ENCODE measurements around the gene SYNJ2.
A peak's percentile ranks its signal among the peaks of the same experiment; 100 is the strongest.

The SYNJ2 gene

GRCh38 chr6:157980288-157981131 lies 1.2 kb upstream of the SYNJ2 start:
- peak; percentile 13 for DNase-seq

DNA sequence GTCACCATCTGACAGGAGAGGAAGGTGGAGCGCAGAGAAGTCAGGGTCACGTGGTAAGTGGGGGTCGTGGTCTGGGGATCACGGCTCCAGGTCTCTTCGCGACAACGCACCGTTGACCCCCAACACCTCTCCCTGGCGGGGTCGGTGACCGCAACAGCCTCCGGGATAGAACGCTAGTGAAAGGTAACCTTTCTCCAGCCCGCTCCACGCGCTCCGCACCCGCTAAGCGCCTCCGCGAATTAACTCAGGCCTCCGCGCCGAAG lies 600 bp upstream of the SYNJ2 start:
- no peak for DNase-seq

- DNase-seq, result peak; percentile 19
Observed at GRCh38 chr6:157982102-157982562, 469 bp downstream of the SYNJ2 start.

DNA sequence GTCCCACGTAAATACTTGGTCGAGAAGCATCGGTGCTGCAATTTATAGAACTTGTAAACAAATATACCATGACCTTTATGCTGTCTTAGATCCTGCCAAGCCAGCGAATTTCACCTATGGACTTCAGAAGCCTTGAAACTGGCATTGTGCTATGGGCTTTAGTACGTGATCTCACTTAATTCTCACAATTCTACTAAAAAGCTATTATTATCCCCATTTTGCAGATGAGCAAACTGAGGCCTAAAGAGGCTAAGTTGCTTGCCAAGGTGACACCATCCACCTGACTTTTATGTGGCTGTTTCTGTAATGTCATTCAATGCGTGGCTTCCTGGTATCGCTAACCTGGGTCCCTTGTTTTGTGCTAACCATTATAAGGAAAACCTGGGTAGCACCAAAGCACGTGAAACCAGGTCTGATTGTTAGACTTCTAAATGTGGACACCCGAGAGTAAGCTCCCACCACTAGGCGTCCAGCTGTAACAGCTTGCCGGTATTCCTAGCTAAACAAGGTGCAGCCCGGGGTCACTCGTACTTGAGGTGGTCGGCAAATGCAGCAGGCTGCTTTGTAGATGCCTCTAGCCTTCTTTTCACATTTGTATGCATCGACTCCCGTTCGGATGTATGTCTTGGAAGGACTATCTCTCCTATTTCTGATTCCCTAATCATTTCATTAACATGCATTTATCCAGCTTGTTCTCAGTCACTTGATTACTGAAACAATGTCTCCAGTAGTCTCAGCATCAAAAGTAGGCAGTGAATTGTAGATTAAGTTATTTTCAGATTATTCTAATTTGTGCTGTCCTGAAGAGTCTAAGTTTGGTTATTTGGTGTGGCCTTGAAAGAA lies 1.1 kb downstream of the SYNJ2 start:
- DNase-seq, result no peak

GRCh38 chr6:157983406-157984119 lies 1.9 kb downstream of the SYNJ2 start:
- DNase-seq, result no peak

DNA sequence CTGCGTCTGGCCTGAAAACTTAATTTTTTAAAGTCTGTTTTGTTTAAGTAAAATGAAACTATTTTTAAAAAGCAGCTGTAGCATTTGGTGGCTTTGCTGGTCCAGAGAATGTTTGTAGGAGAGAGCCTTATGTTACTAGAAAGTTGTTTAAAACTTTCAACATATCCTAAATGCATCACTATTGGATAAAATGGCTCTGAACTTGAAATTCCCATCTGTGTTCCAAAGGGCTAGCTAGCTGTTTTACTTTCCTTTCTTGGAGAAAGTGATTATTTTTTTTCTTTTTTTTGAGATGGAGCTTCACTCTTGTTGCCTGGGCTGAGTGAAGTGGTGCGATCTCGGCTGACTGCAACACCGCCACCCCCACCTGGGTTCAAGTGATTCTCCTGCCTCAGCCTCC lies 2.5 kb downstream of the SYNJ2 start:
- no peak for DNase-seq

DNA sequence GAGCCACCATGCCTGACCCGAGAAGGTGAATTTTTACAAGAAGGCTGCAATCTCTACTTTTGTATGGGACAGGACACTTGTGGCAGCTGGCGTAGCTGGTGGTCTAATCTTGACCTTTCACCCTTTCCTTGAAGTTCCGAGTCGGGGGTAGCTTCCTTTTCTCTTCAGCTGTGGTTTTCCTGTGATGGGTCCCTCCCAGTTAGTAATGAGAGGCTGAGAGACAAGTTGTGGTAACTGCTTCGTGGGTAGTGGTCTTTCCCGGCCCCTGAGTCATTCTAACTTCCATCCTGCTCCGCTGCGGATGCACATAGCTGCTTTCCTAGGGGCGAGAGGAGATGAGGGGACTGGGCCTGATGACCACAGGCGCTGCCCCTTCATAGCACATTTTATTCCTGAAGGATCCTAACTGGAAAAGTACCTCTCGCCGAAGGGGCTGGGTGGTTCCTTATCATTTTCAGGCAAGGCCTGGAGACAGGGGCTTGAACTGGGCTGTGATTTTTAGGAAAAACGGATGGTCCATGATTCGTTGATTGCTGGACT lies 3.1 kb downstream of the SYNJ2 start:
- no peak for DNase-seq

GRCh38 chr6:157985378-157986155 lies 3.9 kb downstream of the SYNJ2 start:
- DNase-seq, result no peak

GRCh38 chr6:157987788-157988699 lies 6.4 kb downstream of the SYNJ2 start:
- no peak for DNase-seq

DNA sequence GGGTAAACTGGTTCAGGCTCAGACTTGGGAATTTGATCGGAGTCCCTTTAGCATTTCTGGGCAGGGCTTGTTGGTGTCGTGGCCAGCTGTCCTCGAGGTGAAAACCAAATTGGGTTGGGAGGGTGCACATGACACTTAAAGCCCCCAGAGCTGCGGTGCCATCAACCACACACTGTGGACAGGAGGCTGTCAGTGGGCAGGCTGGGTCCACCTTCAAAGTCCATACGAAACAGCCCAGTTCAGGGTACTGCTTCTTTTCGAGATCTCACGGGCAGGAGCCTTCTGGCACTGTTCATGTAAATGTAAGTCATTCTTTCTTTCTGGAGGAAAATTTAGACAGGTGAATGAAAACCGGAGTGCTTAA lies 7.0 kb downstream of the SYNJ2 start:
- DNase-seq, result no peak

GRCh38 chr6:157989541-157990289 lies 8.1 kb downstream of the SYNJ2 start:
- no peak for DNase-seq

DNA sequence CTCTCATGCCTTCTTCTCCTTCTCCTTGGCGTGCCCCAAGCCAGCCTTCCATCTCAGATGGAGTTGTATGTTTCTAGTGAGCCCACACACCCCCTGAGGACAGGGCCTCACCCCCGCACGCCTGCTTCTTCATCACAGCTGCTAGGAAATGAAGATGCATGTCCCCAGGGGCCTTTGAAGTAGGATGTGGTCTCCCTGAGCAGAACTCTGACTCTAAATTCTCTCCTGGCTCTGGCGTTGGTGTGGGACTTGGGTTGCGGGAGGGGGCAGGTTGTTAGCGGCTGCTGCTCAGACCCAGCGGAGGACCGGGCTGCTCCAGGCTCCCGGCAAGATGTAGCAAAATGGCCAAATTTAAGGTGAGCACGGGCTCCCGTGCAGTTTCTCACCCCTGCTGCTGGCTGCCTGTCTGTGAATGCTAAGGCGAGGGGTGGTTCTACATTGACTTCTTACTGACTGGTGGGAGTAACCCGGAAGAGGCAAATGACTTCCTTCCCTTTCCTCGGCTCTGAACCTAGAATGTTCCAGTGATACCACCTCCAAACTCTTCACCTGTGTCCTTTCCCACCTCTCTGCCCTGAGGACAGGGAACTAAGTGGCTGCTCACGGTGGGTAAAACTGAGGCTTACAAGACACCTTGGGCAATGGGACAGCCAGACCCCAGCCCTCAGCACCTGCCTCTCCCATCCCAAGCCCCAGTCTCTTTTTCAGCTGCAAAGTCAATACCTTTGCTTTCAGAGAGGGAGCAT lies 8.8 kb downstream of the SYNJ2 start:
- DNase-seq, result no peak

DNA sequence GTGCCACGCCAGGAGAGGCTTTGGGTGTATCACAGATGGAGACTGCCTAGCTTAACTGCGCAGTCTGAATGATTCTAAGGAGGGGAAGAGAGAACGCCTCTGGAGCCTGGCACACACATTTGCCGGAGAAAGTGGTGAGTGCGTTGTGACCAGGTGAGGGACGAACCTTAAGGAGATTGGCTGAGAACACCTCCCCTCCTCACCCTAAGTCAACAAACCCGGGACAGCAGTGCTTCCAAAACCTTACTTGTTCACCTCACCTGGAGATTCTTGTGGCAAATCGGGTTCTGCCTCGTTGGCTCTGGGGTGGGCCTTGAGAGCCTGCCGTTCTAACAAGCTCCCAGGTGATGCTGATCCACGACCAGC lies 9.4 kb downstream of the SYNJ2 start:
- DNase-seq, result no peak

DNA sequence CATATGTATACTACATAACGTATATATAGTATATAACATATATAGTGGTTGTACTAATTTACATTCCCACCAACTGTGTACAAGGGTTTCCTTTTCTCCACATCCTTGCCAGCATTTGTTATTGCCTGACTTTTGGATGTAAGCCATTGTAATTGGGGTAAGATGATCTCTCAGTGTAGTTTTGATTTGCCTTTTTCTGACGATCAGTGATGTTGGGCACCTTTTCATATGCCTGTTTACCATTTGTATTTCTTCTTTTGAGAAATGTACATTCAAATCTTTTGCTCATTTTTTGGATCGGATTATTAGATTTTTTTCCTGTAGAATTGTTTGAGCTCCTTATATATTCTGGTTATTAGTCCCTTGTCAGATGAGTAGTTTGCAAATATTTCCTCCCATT lies 11.4 kb downstream of the SYNJ2 start:
- no peak for DNase-seq

GRCh38 chr6:157994125-157994795 lies 12.6 kb downstream of the SYNJ2 start:
- DNase-seq, result no peak

DNA sequence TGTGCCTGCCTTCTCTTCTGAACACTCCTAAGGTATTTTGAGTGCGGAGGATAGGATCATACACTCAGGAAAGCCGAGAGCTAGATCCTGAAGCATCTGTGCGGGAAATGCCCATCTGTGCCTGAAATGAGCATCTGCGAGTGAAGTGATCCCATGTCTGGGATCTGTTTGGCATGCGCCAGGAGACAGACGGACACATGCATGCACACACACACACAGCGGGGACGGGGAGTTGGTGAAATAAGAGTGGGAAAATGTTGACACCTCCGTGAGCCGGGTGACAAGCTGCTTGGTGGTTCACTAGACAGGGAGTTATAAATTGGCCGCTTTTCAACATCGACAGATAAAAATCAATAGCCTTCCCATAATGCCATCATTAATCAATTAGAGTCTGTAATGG lies 13.8 kb downstream of the SYNJ2 start:
- no peak for DNase-seq

DNA sequence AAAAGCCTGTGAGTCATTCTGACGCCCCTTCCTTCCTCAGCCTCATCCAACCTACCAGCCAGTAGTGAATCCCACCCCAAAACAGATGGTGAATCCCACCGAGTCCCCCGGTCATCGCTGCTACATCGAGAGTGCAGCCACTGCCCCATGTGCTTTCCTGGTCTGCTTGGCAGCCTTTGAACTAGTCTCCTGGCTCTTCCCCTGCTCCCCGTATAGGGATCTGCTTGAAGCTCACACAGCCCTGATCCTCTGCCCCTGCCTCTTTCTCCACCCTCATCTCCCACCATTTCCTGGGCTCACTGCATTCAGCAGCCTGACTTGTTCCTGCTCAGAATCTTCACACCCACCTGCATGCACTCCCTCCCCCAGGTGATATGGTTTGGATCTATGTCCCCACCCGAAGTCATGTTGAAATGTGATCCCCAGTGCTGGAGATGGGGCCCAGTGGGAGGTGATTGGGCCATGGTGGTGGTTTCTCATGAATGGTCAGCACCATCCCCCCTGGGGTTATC lies 14.6 kb downstream of the SYNJ2 start:
- no peak for DNase-seq

- DNase-seq, result no peak
Observed at GRCh38 chr6:157996918-157997702, 15.4 kb downstream of the SYNJ2 start.

All from activated gamma-delta T cell (primary cell).